Head of caudate nucleus (tissue), 42 donors: Measurements from ENCODE around the gene ITSN2.
"Not testable (repeated sequence)": the region's sequence is repeated elsewhere in the genome, so short reads cannot be mapped to it uniquely, and the experiment has no call there.

ENCODE experiments used
- DNase-seq, 42 donors: peaks; one replicate each; pipeline versions ENCODE4 v3.0.0 to v3.0.0-alpha.2; 2020 to 2021; ENCODE audit warnings: mixed read lengths in 7 of 42
- intact Hi-C: fragments of 100-400 bp; cut with DNase I; formaldehyde crosslinking; loops from one replicate; pipeline ENCODE4 v1.15.0; 2022

Gene ITSN2

DNA sequence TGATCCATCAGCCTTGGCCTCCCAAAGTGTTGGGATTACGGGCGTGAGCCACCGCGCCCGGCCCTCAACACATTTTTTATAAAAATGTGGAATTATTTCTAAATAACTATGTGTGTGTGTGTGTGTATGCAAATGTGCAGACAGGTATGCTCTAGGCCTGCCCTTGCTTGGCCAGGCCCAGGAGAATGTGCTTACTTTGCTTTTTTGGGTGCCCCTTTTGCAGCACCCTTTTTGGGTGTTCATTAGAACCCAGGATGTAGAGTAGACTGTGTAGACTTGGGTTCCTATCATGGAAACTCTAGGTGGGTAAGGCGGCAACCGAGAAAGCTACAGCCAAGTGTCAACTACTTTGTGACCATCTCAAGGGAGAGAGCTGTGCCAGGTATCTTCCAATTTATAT lies 11.7 kb upstream of the ITSN2 start:
- intact Hi-C loops: no loop called here
- DNase-seq: no peak

GRCh38 chr2:24365826-24366225 lies 5.5 kb upstream of the ITSN2 start:
- no peak for DNase-seq
- intact Hi-C loops: no loop called here

- intact Hi-C loops: no loop called here
- DNase-seq: peak in 35 of 42 donors; percentile 12 to 67 (median 39)
These were observed 4.7 kb upstream of the ITSN2 start for GRCh38 chr2:24365051-24365450.

DNA sequence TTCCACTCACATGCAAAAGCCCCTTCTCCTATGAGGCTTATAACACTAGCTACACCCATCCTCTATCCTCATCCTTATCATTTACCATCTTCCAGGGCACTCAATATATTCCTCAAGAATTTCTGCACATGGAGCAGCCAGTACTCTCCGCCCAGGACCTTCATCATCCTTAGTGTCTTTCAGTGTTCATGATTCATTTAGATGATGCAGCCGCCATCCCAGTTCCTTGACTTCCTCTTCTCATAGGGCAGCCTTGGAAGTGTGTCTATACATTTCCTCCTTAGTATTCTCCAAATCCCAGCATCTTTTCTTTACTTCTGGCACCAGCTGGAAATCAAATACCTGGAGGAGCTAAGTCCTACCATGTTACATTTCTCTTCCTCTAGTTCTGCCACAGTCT lies 3.0 kb upstream of the ITSN2 start:
- no peak for DNase-seq
- intact Hi-C loops: no loop called here

GRCh38 chr2:24362253-24362652 lies 1.9 kb upstream of the ITSN2 start:
- intact Hi-C loops: no loop called here
- DNase-seq: no peak

GRCh38 chr2:24360963-24361330 lies 611 bp upstream of the ITSN2 start:
- intact Hi-C loops: no loop called here
- DNase-seq: peak in 1 of 42 donors; percentile 22

- DNase-seq: peak; percentile 9 to 75 (median 56)
- intact Hi-C loops: no loop called here
These were observed 947 bp downstream of the ITSN2 start for GRCh38 chr2:24359129-24360049.

GRCh38 chr2:24357767-24358166 lies 2.6 kb downstream of the ITSN2 start:
- intact Hi-C loops, DNase-seq: not testable (repeated sequence)

GRCh38 chr2:24357115-24357514 lies 3.2 kb downstream of the ITSN2 start:
- intact Hi-C loops, DNase-seq: not testable (repeated sequence)

DNA sequence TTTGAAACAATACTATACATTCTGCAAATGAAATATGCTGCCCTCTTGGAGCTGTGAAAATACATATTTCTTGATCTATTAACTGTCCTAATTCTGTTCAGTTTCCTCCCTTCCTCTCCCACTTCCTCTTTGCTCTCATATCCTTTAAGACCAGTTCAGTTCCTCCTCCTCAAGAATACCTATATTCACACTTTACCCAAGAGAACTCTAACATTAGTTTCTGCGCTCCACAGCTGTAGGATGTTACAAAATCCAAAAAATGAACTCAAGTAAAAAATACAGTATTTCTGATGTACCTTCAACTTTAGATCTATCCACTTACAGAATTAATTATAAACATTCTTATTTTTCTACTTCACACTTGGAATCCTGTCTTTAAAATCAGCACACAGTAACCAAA lies 5.4 kb downstream of the ITSN2 start:
- intact Hi-C loops: no loop called here
- DNase-seq: no peak

DNA sequence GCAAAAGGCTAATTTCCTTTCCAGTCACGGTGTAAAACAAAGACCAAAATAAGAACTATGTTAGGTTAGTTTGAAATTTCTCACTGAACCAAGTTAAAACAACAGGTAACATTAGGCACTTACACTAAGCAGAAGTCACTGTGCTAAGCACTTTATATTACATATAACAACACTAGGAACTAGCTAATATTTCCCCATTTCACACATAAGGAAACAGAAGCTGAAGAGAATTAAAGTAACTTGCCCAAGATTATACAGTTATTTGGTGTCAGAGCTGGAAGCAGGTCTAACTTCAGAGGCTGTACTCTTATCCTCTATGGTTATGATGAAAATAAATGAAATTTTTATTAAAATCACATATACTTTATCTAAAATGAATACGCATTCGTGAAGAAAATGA lies 5.9 kb downstream of the ITSN2 start:
- no peak for DNase-seq
- intact Hi-C loops: no loop called here

- intact Hi-C loops: no loop called here
- DNase-seq: no peak
These were observed 6.4 kb downstream of the ITSN2 start for GRCh38 chr2:24353973-24354372.

- intact Hi-C loops: no loop called here
- DNase-seq: no peak
These were observed 7.0 kb downstream of the ITSN2 start for GRCh38 chr2:24353364-24353763.

DNA sequence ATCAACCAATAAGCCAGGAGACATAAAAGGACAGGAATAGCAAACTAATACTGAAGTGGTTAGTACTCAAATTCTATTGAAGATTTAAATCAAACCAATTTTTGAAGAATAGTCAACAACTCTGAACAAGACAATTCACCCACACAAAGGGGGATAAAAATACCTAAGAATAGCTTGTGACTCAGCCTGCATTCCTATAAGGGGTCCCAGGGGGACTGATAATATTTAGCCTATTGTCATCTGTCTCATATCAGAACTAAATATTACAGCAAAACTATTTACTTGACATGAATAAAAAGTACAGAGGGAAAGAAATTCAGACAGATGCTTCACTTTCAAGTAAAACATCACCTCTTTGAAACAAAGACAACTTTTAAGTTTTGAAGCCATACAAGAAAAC lies 7.7 kb downstream of the ITSN2 start:
- DNase-seq: no peak
- intact Hi-C loops: no loop called here

DNA sequence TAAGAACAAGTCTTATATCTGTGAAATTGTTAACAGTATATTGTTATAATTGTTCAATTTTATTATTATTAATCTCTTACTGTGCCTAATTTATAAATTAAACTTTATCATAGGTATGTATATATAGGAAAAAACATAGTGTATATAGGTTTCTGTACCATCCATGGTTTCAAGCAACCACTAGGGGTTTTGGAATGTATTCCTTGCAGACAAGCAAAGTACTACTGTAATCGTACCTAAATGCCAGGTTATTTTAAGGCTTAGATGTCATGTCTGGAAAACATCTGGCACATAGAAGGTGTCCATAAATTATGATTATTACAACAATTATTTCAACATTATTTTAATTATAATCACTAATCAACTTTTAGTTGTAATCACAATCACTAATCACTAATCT lies 8.4 kb downstream of the ITSN2 start:
- no peak for DNase-seq
- intact Hi-C loops: no loop called here

DNA sequence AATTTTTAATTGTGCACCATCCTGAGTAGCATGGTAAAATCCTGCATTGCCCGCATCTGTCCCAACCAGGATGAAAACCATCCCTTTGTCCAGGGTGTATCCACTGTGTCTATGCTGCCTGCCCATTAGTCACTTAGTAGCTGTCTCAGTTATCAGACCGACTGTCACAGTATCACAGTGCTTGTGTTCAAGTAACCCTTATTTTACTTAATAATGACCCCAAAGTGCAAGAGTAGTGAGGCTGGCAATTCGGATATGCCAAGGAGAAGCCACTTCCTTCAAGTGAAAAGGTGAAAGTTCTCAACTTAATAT lies 8.8 kb downstream of the ITSN2 start:
- DNase-seq: no peak
- intact Hi-C loops: no loop called here

DNA sequence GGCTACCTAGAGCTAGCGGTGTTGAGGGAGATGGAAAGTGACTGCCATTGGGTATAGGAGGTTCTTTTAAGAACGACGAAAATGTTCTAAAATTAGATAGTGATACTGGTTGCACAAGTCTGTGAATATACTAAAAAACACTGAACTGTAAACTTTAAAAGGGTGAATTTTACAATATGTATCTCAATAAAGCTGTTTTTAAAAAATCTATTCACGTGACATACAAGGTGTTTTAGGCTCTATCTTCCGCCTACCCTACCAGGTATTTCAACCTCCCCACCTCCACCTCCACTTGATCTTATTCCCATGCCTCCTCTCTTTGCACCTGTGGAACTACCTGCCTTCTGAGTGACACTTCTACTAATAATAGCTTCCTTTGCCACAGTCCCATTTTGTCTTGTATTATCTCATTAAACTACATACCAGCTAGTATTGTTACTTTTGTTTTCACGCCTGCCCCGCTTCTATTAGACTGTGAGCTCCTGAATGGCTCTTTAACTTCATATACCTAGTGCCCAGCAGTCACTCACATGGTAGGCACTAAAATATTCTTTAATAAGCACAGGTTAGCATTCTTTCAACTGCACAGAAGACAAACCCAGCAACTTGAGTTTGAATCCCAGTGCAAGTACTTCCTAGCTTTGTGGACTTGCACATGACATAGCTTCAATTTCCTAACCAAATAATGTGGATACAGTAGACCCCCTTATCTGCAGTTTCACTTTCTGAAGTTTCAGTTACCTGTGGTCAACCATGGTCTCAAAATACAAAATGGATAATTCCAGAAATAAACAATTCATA lies 9.3 kb downstream of the ITSN2 start:
- intact Hi-C loops: no loop called here
- DNase-seq: no peak

DNA sequence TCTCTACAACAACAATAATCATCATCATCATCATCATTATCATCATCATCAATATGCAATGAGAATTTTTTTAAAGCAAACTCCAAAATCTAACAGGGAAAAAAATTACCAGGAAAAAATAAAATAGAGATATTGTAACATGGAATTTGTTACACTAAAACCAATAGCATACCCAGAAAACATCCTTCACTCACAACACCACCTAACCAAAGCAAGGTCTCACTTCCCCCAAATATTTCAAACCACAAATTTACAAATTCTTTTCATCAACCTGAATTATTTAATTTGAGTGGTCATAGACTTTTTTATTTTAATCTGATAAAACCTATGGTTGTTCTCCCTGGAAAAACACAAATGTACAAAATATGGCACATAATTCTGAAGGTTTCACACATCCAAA lies 11.2 kb downstream of the ITSN2 start:
- DNase-seq: no peak
- intact Hi-C loops: no loop called here

DNA sequence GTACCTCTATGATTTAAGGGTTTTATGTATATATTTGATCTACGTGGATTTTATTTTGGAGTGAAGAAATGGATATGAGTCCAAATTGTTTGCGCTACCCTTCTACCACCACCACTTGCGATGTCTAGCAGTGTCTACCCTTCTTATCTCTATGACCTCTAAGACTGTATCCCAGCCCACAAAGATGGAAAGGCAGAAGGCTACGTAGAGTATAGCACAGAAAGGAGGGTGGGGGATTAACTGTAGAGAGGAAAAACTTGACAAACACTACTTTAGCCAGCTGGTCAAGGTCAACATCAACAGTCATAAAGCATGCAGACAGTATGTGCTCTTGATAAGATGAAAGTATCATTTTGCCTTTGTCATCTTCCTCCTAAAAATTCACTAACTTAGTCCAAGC lies 14.4 kb downstream of the ITSN2 start:
- no peak for DNase-seq

DNA sequence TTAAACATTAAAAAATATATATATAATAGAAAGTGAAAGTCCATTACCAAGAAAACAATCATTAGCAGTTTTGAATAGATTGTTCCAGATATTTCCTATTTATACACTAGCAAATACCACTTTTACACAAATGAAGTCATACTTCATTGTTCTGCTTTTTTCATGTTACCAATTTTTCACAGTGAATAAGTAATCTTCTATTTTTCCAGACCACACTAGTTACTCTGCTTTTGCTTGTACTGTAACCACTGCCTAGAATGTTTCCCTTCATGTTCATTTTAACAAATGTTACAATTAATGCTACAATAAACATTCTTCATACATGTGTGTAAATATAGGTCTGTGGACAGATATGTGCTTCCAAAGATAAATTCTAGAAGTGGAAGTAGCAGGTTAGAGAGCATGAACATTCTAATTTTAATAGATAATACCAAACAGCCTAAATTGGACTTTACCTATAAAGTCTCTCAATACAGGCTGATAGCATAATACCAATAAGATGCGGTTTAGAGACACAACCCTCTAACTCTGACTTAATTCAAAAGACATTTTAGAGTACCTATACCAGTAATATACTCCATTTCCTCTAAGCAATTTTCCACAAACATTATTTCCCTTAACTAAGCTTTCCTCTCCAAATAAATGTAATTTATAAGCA lies 17.0 kb downstream of the ITSN2 start:
- intact Hi-C loops: no loop called here

More for the DNA sequence above, 14.4 kb downstream of the ITSN2 start:
- intact Hi-C loops: no loop called here

More for the DNA sequence above, 17.0 kb downstream of the ITSN2 start:
- no peak for DNase-seq
